ENCODE measurements around the gene HSPG2. TPM values are rescaled to one million over a fixed set of nuclear protein-coding genes. Genes with fewer than 3 reads are reported as not detected.
"Not testable (repeated sequence)": the region's sequence is repeated elsewhere in the genome, so short reads cannot be mapped to it uniquely, and the experiment has no call there.

HSPG2 gene
- total RNA-seq, 1 donor from 2014 or later, result 221 TPM

- Mint-ChIP-seq H3K4me3 (no peak overlapping the region), H3K36me3 (no peaks in the 10 kb centered on the region), H3K4me1 (no peaks in the 10 kb centered on the region), H3K27me3 (ENCODE audit: low read depth) (no peaks in the 10 kb centered on the region), H3K9me3 (peaks cover 10% of the 10 kb centered on the region), H3K27ac (no peak overlapping the region)
- no peak for DNase-seq (ENCODE audit: low spot score in 2 of 2, unreplicated experiment in 2 of 2)
- TF ChIP-seq CTCF (IDR thresholded peaks at IDR 0.05; ENCODE audit: unreplicated experiment), result no peak
Measured at GRCh38 chr1:21794656-21795055, 142.5 kb downstream of the HSPG2 start.

GRCh38 chr1:21793104-21793503 is 144.0 kb downstream of the HSPG2 start:
- Mint-ChIP-seq H3K4me3 (no peak overlapping the region), H3K4me1 (no peaks in the 10 kb centered on the region), H3K27ac (no peak overlapping the region), H3K36me3 (no peaks in the 10 kb centered on the region), H3K27me3 (ENCODE audit: low read depth) (no peaks in the 10 kb centered on the region), H3K9me3 (peaks cover 10% of the 10 kb centered on the region)
- no peak for TF ChIP-seq CTCF (IDR thresholded peaks at IDR 0.05; ENCODE audit: unreplicated experiment)
- DNase-seq (ENCODE audit: low spot score in 2 of 2, unreplicated experiment in 2 of 2), result no peak

- H3K9me3 Mint-ChIP-seq, result no peaks in the 10 kb centered on the region
- H3K4me3 Mint-ChIP-seq, result no peak overlapping the region
- H3K27me3 Mint-ChIP-seq (ENCODE audit: low read depth), result no peaks in the 10 kb centered on the region
- no peak for DNase-seq (ENCODE audit: low spot score in 2 of 2, unreplicated experiment in 2 of 2)
- no peak for TF ChIP-seq CTCF (IDR thresholded peaks at IDR 0.05; ENCODE audit: unreplicated experiment)
- no peak overlapping the region for H3K27ac Mint-ChIP-seq
- H3K4me1 Mint-ChIP-seq, result peaks cover 3% of the 10 kb centered on the region
- H3K36me3 Mint-ChIP-seq, result no peaks in the 10 kb centered on the region
Measured at GRCh38 chr1:21786640-21787039, 150.5 kb downstream of the HSPG2 start.

GRCh38 chr1:21785764-21786163 is 151.3 kb downstream of the HSPG2 start:
- not testable (repeated sequence) for H3K27me3 Mint-ChIP-seq (ENCODE audit: low read depth); H3K4me3 Mint-ChIP-seq; H3K27ac Mint-ChIP-seq; H3K9me3 Mint-ChIP-seq; H3K4me1 Mint-ChIP-seq; DNase-seq (ENCODE audit: low spot score in 2 of 2, unreplicated experiment in 2 of 2); H3K36me3 Mint-ChIP-seq

GRCh38 chr1:21783679-21784603 is 153.2 kb downstream of the HSPG2 start:
- no peak for DNase-seq (ENCODE audit: low spot score in 2 of 2, unreplicated experiment in 2 of 2)
- H3K27ac Mint-ChIP-seq, result peak overlapping the region; percentile 100
- no peaks in the 10 kb centered on the region for H3K9me3 Mint-ChIP-seq
- no peak for TF ChIP-seq CTCF (IDR thresholded peaks at IDR 0.05; ENCODE audit: unreplicated experiment)
- no peaks in the 10 kb centered on the region for H3K27me3 Mint-ChIP-seq (ENCODE audit: low read depth)
- peak overlapping the region; percentile 88 for H3K4me3 Mint-ChIP-seq
- peaks cover 2% of the 10 kb centered on the region for H3K36me3 Mint-ChIP-seq
- peaks cover 13% of the 10 kb centered on the region for H3K4me1 Mint-ChIP-seq

- TF ChIP-seq CTCF (IDR thresholded peaks at IDR 0.05; ENCODE audit: unreplicated experiment), result no peak
- peak; percentile 91 to 95 for DNase-seq (ENCODE audit: low spot score in 2 of 2, unreplicated experiment in 2 of 2)
- Mint-ChIP-seq H3K4me3 (peak within 1 kb of the TSS; percentile 88), H3K9me3 (no peaks in the 10 kb centered on the region), H3K4me1 (peaks cover 13% of the 10 kb centered on the region), H3K36me3 (peaks cover 5% of the 10 kb centered on the region), H3K27me3 (ENCODE audit: low read depth) (no peaks in the 10 kb centered on the region), H3K27ac (peak within 1 kb of the TSS; percentile 100)
Measured at GRCh38 chr1:21782868-21783678, 154.0 kb downstream of the HSPG2 start, which contains the start of gene USP48. Gene USP48, minus strand, starts transcription at chr1:21783149. Its CDS starts 192 bp downstream, at chr1:21782957.

Data from mesothelial cell of epicardium (in vitro differentiated cells).